ENCODE results near the gene NDST1. TPM values are rescaled to one million over a fixed set of nuclear protein-coding genes. Genes with fewer than 3 reads are reported as not detected.

Gene NDST1
- polyA plus RNA-seq, 2 of the 4 experiments (the other 2 are of a cell fraction), result 24.4 to 50.8 TPM

- Histone ChIP-seq H3K4me3 (no peak overlapping the region), H3K4me1 (peaks cover 14% of the 10 kb centered on the region), H3K4me2 (no peak overlapping the region), H3K9me3 (no peaks in the 10 kb centered on the region), H3K27ac (no peak overlapping the region; a peak in 1 of 6 replicates)
- ATAC-seq (no peak), FAIRE-seq (no peak), DNase-seq (ENCODE audit: low read depth in 1 of 2, low spot score in 1 of 2) (no peak)
- CTCF ChIA-PET, result interaction anchor here (1.0 kb wide), 2 partner anchors 9 kb away, joined by 3 read pairs; no protein-coding TSS in a partner anchor
- 93% methylated on average over 12 of the region's 12 CpGs for WGBS (ENCODE audit: missing lambda C conversion rate)
- POLR2A ChIA-PET, result no interaction called here
- TF ChIP-seq FOSL2 (IDR thresholded peaks at IDR 0.05) (no peak), FOSL2 (CRISPR knock-in tag; IDR thresholded peaks at IDR 0.05) (no peak), GATA3 (IDR thresholded peaks at IDR 0.05; ENCODE audit: borderline replicate concordance) (no peak), KDM5A (IDR thresholded peaks at IDR 0.05) (no peak), ATOH8 (CRISPR knock-in tag; IDR thresholded peaks at IDR 0.05; ENCODE audit: low read depth) (no peak), NFE2L2 (conservative IDR thresholded peaks at IDR 0.05; ENCODE audit: low read length) (no peak), EP300 (IDR thresholded peaks at IDR 0.05) (no peak), MAFK (IDR thresholded peaks at IDR 0.05; ENCODE audit: partially characterized antibody) (no peak), BHLHE40 (IDR thresholded peaks at IDR 0.05; ENCODE audit: low read depth, low read length) (no peak), BCL3 (IDR thresholded peaks at IDR 0.05) (no peak), SMC3 (IDR thresholded peaks at IDR 0.05) (no peak)
Observed at GRCh38 chr5:150598821-150599273, 90.9 kb downstream of the NDST1 start.

GRCh38 chr5:150599281-150599680 lies 91.3 kb downstream of the NDST1 start:
- Histone ChIP-seq H3K4me1 (peaks cover 14% of the 10 kb centered on the region), H3K9me3 (no peaks in the 10 kb centered on the region), H3K4me3 (no peak overlapping the region), H3K4me2 (no peak overlapping the region), H3K27ac (peak overlapping the region in 1 of 2 experiments; percentile 69; a peak in 3 of 6 replicates)
- POLR2A ChIA-PET, result no interaction called here
- CTCF ChIA-PET, result interaction anchor here (1.0 kb wide), 2 partner anchors 9 to 10 kb away, joined by 3 read pairs; no protein-coding TSS in a partner anchor
- no peak for FAIRE-seq
- WGBS (ENCODE audit: missing lambda C conversion rate), result 80% methylated on average over 5 of the region's 5 CpGs
- ATAC-seq, result no peak
- TF ChIP-seq MAX (IDR thresholded peaks at IDR 0.05) (no peak), BHLHE40 (IDR thresholded peaks at IDR 0.05; ENCODE audit: low read depth, low read length) (no peak), ZFP36 (IDR thresholded peaks at IDR 0.05; ENCODE audit: borderline replicate concordance, partially characterized antibody) (no peak), FOSL2 (IDR thresholded peaks at IDR 0.05) (no peak), FOSL2 (CRISPR knock-in tag; IDR thresholded peaks at IDR 0.05) (no peak), HES2 (IDR thresholded peaks at IDR 0.05) (no peak), TP53 (CRISPR knock-in tag; IDR thresholded peaks at IDR 0.05) (no peak), KDM1A (IDR thresholded peaks at IDR 0.05; ENCODE audit: low read depth) (no peak), SMC3 (IDR thresholded peaks at IDR 0.05) (no peak), RAD21 (conservative IDR thresholded peaks at IDR 0.05 in 1 of 2, IDR thresholded peaks at IDR 0.05 in 1 of 2) (no peak), BCL3 (IDR thresholded peaks at IDR 0.05) (no peak)
- DNase-seq (ENCODE audit: low read depth in 1 of 2, low spot score in 1 of 2), result no peak

GRCh38 chr5:150599917-150600511 lies 92.1 kb downstream of the NDST1 start:
- FAIRE-seq, result no peak
- 29% methylated on average over 11 of the region's 11 CpGs for WGBS (ENCODE audit: missing lambda C conversion rate)
- Histone ChIP-seq H3K4me1 (peaks cover 14% of the 10 kb centered on the region), H3K4me2 (peak overlapping the region; percentile 45), H3K27ac (peak overlapping the region in 1 of 2 experiments; percentile 69; a peak in 3 of 6 replicates), H3K4me3 (no peak overlapping the region), H3K9me3 (no peaks in the 10 kb centered on the region)
- CTCF ChIA-PET, result no interaction called here
- DNase-seq (ENCODE audit: low read depth in 1 of 2, low spot score in 1 of 2), result peak; percentile 61 to 91
- peak; percentile 59 to 87; a peak in 5 of 6 replicates for ATAC-seq
- POLR2A ChIA-PET, result no interaction called here
- no peak for TF ChIP-seq NR3C1 (IDR thresholded peaks at IDR 0.05)
- no peak for TF ChIP-seq POLR2A (IDR thresholded peaks at IDR 0.05; ENCODE audit: low read length)
- no peak for TF ChIP-seq CBX2 (IDR thresholded peaks at IDR 0.05; ENCODE audit: borderline replicate concordance, low read depth)
- no peak for TF ChIP-seq FOSL2 (IDR thresholded peaks at IDR 0.05)
- 0 out of 2 replicates have a peak, but pooled peaks have one; percentile 24 for TF ChIP-seq FOSL2 (CRISPR knock-in tag; IDR thresholded peaks at IDR 0.05)
- TF ChIP-seq ZFP36 (IDR thresholded peaks at IDR 0.05; ENCODE audit: borderline replicate concordance, partially characterized antibody), result peak; percentile 25
